Adipocyte (in vitro differentiated cells): ENCODE measurements around the gene IQCB1.
"Not testable (repeated sequence)": the region's sequence is repeated elsewhere in the genome, so short reads cannot be mapped to it uniquely, and the experiment has no call there.

ENCODE experiments used
- DNase-seq: peaks from one replicate; pipeline ENCODE4 v3.0.0-alpha.2; 2015; ENCODE audit warnings: low read depth
- H3K27me3 ChIP-seq: replicated peaks from 2 replicates; pipeline ENCODE4 v1.7.0; 2013; ENCODE audit warnings: mild to moderate bottlenecking, low read length, moderate library complexity; ENCODE audit not compliant: control insufficient read depth, insufficient read depth
- H3K36me3 ChIP-seq: 2 replicates; pipeline ENCODE4 v1.7.0; 2013; ENCODE audit warnings: low read length, mild to moderate bottlenecking, moderate library complexity; ENCODE audit not compliant: control insufficient read depth, insufficient read depth, severe bottlenecking
- H3K4me1 ChIP-seq: 2 replicates; pipeline ENCODE4 v1.7.0; 2013; ENCODE audit warnings: mild to moderate bottlenecking, low read length, moderate library complexity; ENCODE audit not compliant: control insufficient read depth, insufficient read depth
- H3K4me3 ChIP-seq: 2 replicates; pipeline ENCODE4 v1.7.0; 2013; ENCODE audit warnings: mild to moderate bottlenecking, low read length, moderate library complexity
- H3K9ac ChIP-seq: 2 replicates; pipeline ENCODE4 v1.7.0; 2013; ENCODE audit warnings: mild to moderate bottlenecking, low read length, moderate library complexity
- H3K9me3 ChIP-seq: 2 replicates; pipeline ENCODE4 v1.7.0; 2013; ENCODE audit warnings: mild to moderate bottlenecking, low read length, moderate library complexity; ENCODE audit not compliant: control insufficient read depth

Gene IQCB1

DNA sequence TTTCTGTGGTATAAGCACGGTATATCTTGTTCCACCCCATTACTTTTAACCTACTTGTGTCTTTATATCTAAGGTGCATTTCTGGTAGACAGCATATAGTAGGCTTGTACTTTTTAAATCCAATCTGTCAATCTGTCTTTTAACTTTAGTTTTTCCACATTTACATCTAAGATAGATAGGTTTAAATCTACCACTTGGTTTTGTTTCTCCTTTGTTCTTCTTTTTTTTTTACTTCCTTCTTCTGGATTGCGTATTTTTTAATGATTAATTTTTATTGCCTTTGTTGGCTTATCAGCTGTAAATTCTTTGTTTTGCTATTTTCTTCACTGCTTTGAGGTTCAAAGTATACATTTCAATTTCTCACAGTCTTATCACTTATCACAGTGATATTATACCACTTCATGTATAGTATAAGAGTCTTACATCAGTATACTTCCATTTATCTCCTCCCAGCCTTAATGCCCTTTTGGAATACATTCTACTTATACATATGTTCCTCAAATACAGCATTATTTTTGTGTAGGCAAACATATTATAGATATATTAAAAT lies 31.0 kb downstream of the IQCB1 start:
- Histone ChIP-seq H3K4me1 (no peaks in the 10 kb centered on the region), H3K9me3 (no peaks in the 10 kb centered on the region), H3K36me3 (peaks cover 40% of the 10 kb centered on the region), H3K4me3 (no peak overlapping the region), H3K9ac (no peak overlapping the region), H3K27me3 (no peaks in the 10 kb centered on the region)
- DNase-seq, result no peak

DNA sequence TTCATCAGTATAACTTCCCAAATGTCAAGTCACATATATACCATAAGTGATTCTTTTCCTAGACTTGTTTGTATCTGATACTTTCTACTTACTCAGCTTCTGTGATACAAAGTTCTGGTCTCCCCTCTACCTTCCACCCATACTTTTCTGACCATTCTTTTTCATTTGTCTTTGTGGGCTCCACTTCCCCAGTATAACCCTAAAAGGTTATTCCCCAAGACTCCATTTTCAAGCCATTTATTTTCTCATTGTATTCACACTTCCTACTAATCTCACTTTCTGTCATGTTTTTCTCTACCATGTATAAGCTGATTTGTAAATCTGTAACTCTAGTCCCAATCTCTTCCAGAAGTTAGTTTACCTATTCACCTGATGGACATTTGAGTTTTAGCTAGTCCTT lies 34.0 kb downstream of the IQCB1 start:
- Histone ChIP-seq H3K36me3 (peaks cover 34% of the 10 kb centered on the region), H3K9me3 (no peaks in the 10 kb centered on the region), H3K27me3 (no peaks in the 10 kb centered on the region), H3K9ac (no peak overlapping the region), H3K4me1 (no peaks in the 10 kb centered on the region), H3K4me3 (no peak overlapping the region)
- DNase-seq, result no peak

DNA sequence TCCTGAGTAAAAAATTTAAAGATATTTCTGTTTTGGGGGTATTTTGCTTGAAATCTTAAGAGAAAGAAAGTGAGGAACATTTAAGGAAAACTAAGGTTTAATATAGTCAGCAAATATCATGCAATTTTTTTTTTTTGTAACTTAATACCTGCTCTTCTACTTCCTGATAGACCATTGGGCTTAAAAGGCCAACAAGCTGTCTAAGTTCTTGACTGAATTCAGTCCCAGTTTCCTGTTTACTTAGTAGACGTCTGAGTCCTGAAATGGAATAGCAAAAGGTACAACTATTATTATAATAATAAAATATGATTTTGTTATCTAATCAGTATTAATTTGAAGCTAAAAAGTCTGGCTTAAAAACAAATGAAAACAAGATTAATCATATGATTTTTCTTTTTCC lies 37.9 kb downstream of the IQCB1 start:
- no peak overlapping the region for H3K9ac ChIP-seq
- DNase-seq, result no peak
- H3K27me3 ChIP-seq, result no peaks in the 10 kb centered on the region
- H3K9me3 ChIP-seq, result no peaks in the 10 kb centered on the region
- H3K4me3 ChIP-seq, result no peak overlapping the region
- peaks cover 25% of the 10 kb centered on the region for H3K36me3 ChIP-seq
- no peaks in the 10 kb centered on the region for H3K4me1 ChIP-seq

DNA sequence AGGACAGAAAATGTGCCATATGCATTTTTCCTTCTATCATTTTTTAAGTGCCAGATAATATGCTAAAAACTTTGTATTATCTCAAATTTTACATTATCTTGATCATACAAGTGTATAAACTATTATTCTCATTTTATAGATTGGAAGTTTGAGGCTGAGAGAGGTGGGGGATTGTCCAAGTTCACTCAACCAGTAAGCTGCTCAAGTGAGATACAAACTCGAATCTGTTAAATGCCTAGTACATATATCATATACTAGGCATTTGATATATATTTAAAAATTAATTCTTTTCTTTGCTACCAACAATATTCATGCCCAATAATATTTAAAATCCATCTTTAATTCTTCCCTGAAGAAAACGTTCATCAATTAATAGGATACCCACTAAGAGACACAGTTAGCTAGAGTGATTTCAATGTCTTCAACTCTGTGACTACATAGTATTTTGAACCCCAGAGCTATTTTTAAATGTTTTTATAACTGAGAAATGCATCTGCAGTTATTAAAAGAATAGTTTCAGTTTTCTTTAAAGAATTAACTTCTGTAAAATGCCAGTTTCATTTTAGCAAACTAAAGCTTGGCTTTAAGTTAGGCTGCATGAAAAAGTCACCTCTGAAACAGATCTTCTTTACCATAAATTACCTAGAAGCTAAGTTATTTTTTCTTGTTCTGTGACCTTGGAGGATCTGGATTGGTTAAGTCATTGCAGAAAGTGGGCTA lies 40.4 kb downstream of the IQCB1 start:
- Histone ChIP-seq H3K9ac (no peak overlapping the region), H3K27me3 (no peaks in the 10 kb centered on the region), H3K36me3 (peaks cover 45% of the 10 kb centered on the region), H3K9me3 (no peaks in the 10 kb centered on the region), H3K4me1 (no peaks in the 10 kb centered on the region), H3K4me3 (no peak overlapping the region)
- DNase-seq, result no peak

DNA sequence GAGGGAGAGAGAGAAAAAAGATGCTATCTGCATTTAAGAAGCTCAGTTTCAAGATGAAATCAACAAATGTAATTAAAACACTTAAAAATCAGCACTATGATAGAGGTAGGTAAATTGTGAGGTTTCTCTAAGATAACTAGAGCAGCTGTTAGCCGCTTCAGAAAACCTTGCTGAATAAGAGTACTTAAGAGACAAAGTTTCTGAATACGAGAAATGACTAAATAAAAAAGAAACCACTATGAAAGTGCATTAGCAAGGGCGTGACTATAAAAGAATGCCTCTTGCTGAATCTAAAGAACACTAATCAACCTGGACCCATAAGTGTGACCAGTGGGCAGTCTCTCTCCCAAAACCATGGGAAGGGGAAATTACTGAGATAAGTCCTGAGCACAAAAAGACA lies 41.8 kb downstream of the IQCB1 start:
- Histone ChIP-seq H3K27me3 (no peaks in the 10 kb centered on the region), H3K9me3 (no peaks in the 10 kb centered on the region), H3K4me1 (no peaks in the 10 kb centered on the region), H3K36me3 (peaks cover 59% of the 10 kb centered on the region), H3K4me3 (no peak overlapping the region), H3K9ac (no peak overlapping the region)
- no peak for DNase-seq

DNA sequence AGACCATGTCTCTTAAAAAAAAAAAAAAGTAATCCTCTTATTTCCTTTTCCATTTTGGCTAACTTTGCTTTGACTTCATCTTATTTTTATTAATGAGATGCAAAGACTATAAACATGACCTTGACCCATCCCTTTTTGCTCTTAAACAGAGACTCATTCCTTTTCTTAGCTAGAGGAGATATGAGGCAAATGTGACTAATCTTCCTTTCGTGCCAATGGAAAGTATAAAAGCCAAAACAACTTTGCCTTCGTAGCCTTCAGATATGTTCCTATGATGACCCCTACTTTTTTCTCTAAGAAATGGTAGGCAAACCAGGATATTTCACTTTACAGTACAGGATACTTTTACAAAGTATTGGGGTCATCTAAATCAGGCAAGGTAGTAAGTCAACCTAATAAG lies 48.4 kb downstream of the IQCB1 start:
- Histone ChIP-seq H3K27me3 (no peaks in the 10 kb centered on the region), H3K9me3 (no peaks in the 10 kb centered on the region), H3K4me1 (peaks cover 2% of the 10 kb centered on the region), H3K9ac (no peak overlapping the region), H3K36me3 (peaks cover 64% of the 10 kb centered on the region), H3K4me3 (no peak overlapping the region)
- no peak for DNase-seq

DNA sequence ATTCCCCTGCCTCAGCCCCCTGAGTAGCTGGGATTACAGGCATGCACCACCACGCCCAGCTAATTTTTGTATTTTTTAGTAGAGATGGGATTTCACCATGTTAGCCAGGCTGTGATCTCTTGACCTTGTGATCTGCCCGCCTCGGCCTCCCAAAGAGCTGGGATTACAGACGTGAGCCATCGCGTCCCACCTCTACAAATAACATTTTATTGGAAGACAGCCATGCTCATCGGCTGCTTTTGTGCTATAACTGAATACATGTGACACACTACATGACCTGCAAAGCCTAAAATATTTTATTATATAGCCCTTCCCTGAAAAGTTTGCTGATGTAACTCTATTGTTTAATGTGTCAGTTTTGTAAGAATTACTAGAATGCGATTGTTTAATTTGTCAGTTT lies 52.1 kb downstream of the IQCB1 start:
- not testable (repeated sequence) for H3K27me3 ChIP-seq, DNase-seq, H3K9ac ChIP-seq, H3K4me1 ChIP-seq, H3K9me3 ChIP-seq, H3K4me3 ChIP-seq
- peaks cover 60% of the 10 kb centered on the region for H3K36me3 ChIP-seq

DNA sequence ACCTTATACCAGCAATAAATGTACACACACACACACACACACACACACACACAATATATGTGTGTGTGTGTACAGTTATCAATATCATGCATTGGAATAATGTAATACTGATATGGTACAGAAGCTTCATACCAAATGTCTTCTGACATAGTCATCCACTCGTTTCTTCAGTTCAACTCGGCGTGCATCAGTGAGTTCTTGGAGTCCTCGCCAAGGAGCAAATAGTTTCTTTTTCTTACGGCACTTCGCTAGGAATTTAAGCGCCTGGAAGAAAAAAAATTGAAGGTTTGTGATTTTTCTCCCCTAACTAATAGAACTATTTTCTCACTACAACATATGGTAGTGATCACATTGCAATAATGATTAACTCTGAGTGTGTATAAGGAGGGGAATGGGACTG lies 53.2 kb downstream of the IQCB1 start:
- Histone ChIP-seq H3K4me3 (no peak overlapping the region), H3K4me1 (no peaks in the 10 kb centered on the region), H3K9me3 (no peaks in the 10 kb centered on the region), H3K27me3 (no peaks in the 10 kb centered on the region), H3K9ac (no peak overlapping the region), H3K36me3 (peaks cover 61% of the 10 kb centered on the region)
- DNase-seq, result no peak

DNA sequence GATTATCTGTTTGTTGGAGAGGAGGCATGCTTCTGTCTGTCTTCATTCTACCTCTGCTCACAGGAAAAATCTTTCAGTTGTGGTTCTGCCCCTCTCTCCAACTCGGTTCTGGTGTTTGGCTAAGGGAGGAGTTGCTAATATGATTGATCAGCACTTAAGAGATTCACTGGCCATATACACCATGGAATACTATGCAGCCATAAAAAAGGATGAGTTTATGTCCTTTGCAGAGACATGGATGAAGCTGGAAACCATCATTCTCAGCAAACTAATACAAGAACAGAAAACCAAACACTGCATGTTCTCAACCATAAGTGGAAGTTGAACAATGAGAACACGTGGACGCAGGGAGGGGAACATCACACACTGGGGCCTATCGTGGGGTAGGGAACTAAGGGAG lies 59.8 kb downstream of the IQCB1 start:
- H3K36me3 ChIP-seq, result peaks cover 63% of the 10 kb centered on the region
- DNase-seq, H3K4me3 ChIP-seq, H3K9ac ChIP-seq, H3K27me3 ChIP-seq, H3K9me3 ChIP-seq, H3K4me1 ChIP-seq: not testable (repeated sequence)

DNA sequence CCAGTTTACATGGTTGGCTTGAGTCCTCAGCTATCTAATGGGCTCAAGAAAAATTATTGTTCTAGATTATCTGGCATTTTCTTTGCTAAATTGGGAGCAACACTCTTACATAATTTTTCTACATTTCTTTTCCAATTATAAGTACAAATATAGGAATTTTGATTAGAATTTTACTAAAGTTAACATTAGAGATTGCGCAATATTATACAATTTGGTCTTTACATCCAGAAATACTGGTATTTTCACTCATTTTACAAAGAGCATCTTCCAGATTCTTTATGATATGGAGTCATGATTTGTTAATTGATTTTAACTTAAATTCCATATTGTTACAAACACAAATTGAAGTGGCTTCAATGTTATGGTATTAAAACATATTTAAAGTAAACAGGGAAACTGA lies 65.6 kb downstream of the IQCB1 start:
- Histone ChIP-seq H3K4me3 (no peak overlapping the region), H3K4me1 (no peaks in the 10 kb centered on the region), H3K36me3 (peaks cover 26% of the 10 kb centered on the region), H3K9me3 (no peaks in the 10 kb centered on the region), H3K27me3 (no peaks in the 10 kb centered on the region), H3K9ac (no peak overlapping the region)
- no peak for DNase-seq

DNA sequence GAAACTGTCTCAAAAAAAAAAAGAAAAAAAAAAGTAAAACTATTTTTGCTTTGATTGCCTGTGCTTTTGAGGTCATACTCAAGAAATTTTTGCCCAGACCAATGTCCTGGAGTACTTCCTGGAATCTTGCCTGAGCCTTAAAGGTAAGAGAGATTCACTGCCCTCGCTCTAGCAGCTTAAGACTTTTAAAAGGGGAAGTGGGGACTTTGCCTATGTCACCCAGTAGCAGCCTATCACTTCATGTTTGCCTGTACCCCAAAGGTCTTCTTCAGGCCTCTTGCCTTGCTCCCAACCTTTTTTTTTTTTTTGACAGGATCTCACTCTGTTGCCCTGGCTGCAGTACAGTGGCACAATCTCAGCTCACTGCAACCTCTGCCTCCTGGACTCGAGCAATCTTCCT lies 66.4 kb downstream of the IQCB1 start:
- no peak for DNase-seq
- H3K4me1 ChIP-seq, result no peaks in the 10 kb centered on the region
- no peaks in the 10 kb centered on the region for H3K27me3 ChIP-seq
- H3K4me3 ChIP-seq, result no peak overlapping the region
- H3K9me3 ChIP-seq, result no peaks in the 10 kb centered on the region
- no peak overlapping the region for H3K9ac ChIP-seq
- H3K36me3 ChIP-seq, result peaks cover 26% of the 10 kb centered on the region
